NB4 (cell line): ENCODE results near the gene UBE2U.

Experiments used
- CTCF ChIP-seq: IDR thresholded peaks from one replicate; pipeline ENCODE4 v1.5.1; 2012; ENCODE audit warnings: low read depth, low read length
- POLR2A ChIP-seq: IDR thresholded peaks from 2 replicates; pipeline ENCODE4 v1.6.1; 2011; ENCODE audit warnings: mild to moderate bottlenecking; ENCODE audit not compliant: insufficient read length; ENCODE audit errors: extremely low read depth
- TF ChIP-seq, protein P1 (sequence below): IDR thresholded peaks from 2 replicates; pipeline ENCODE4 v1.6.1; 2011; ENCODE audit warnings: low read depth, low read length

- TF ChIP-seq CTCF (no peak), POLR2A (no peak)
- TF ChIP-seq, protein P1, sequence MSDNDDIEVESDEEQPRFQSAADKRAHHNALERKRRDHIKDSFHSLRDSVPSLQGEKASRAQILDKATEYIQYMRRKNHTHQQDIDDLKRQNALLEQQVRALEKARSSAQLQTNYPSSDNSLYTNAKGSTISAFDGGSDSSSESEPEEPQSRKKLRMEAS: no peak
These were observed 61.7 kb downstream of the UBE2U start for GRCh38 chr1:64265141-64265540.
